SK-N-MC (cell line): ENCODE data around the gene AGBL1.

Experiments used
- EZH2 ChIP-seq: fragments of 200-600 bp; sonication (generic); IDR thresholded peaks from one replicate; pipeline ENCODE4 v1.6.1; 2017; ENCODE audit warnings: antibody characterized with exemption
- FOXP2 ChIP-seq: optimal IDR thresholded peaks from 2 replicates; pipeline ENCODE3; 2011; ENCODE audit warnings: mild to moderate bottlenecking, moderate library complexity; ENCODE audit not compliant: insufficient read depth; ENCODE audit errors: extremely low read length, control extremely low read depth
- POLR2AphosphoS5 ChIP-seq: IDR thresholded peaks from 2 replicates; pipeline ENCODE4 v1.6.1; 2012; ENCODE audit warnings: mild to moderate bottlenecking, low read depth, low read length, borderline replicate concordance

DNA sequence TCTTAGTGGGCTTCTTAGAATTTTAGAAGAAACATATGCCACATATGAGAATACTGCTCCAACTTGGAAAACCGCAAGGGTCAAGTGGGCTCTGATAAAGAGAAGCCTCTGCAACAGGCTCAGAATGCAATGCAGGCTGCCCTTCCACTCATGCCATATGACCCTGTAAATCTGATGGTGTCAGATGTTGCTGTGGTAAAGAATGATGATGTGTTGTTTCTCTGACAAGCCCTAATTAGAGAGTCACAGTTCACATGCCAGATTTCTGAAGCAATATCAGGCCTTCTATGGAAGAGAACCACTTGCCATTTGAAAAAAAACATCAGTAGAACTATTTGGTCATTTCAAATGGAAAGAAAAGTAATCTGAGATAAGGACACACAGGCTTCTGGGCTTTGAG is 749.6 kb downstream of the AGBL1 start:
- TF ChIP-seq EZH2 (no peak), POLR2AphosphoS5 (no peak), FOXP2 (no peak)
